Progenitor cell of endocrine pancreas (in vitro differentiated cells): Measurements from ENCODE around the gene FASN. TPM values are rescaled to one million over a fixed set of nuclear protein-coding genes. Genes with fewer than 3 reads are reported as not detected.

ENCODE experiments used
- DNase-seq: peaks from one replicate; pipeline ENCODE4 v3.0.0; 2021; ENCODE audit warnings: low spot score; ENCODE audit not compliant: unreplicated experiment
- H3K27ac Mint-ChIP-seq: 2 replicates; pipeline ENCODE4 v1.8.0; 2021; ENCODE audit warnings: mild to moderate bottlenecking, moderate library complexity, mixed read lengths
- H3K27me3 Mint-ChIP-seq: 2 replicates; pipeline ENCODE4 v1.8.0; 2021; ENCODE audit warnings: mixed read lengths
- H3K36me3 Mint-ChIP-seq: 2 replicates; pipeline ENCODE4 v1.8.0; 2022; ENCODE audit warnings: mixed read lengths; ENCODE audit not compliant: insufficient read depth
- H3K4me1 Mint-ChIP-seq: 2 replicates; pipeline ENCODE4 v1.8.0; 2021; ENCODE audit warnings: low read depth, mixed read lengths
- H3K4me3 Mint-ChIP-seq: 2 replicates; pipeline ENCODE4 v1.8.0; 2021; ENCODE audit warnings: low read depth, mild to moderate bottlenecking, moderate library complexity, mixed read lengths
- H3K9me3 Mint-ChIP-seq: 2 replicates; pipeline ENCODE4 v1.8.0; 2021; ENCODE audit warnings: low read depth, mixed read lengths
- total RNA-seq: library from RNA; stranded (reverse); gene quantifications from 2 replicates; pipeline ENCODE4 v1.2.1, GENCODE V29; 2021
- TF ChIP-seq, protein P1 (sequence below): fragments of 200-600 bp; sonication (generic); IDR thresholded peaks from one replicate; pipeline ENCODE4 v1.5.0; 2021; ENCODE audit warnings: antibody characterized with exemption, mild to moderate bottlenecking; ENCODE audit not compliant: unreplicated experiment

FASN gene
- total RNA-seq, 1 donor from 2014 or later = 308 TPM

GRCh38 chr17:82053556-82054263 is 44.3 kb downstream of the FASN start:
- Mint-ChIP-seq H3K4me1 (peaks cover 9% of the 10 kb centered on the region), H3K27ac (no peak overlapping the region), H3K27me3 (no peaks in the 10 kb centered on the region), H3K36me3 (no peaks in the 10 kb centered on the region), H3K9me3 (no peaks in the 10 kb centered on the region), H3K4me3 (peak overlapping the region; percentile 85)
- no peak for DNase-seq
- TF ChIP-seq, protein P1, sequence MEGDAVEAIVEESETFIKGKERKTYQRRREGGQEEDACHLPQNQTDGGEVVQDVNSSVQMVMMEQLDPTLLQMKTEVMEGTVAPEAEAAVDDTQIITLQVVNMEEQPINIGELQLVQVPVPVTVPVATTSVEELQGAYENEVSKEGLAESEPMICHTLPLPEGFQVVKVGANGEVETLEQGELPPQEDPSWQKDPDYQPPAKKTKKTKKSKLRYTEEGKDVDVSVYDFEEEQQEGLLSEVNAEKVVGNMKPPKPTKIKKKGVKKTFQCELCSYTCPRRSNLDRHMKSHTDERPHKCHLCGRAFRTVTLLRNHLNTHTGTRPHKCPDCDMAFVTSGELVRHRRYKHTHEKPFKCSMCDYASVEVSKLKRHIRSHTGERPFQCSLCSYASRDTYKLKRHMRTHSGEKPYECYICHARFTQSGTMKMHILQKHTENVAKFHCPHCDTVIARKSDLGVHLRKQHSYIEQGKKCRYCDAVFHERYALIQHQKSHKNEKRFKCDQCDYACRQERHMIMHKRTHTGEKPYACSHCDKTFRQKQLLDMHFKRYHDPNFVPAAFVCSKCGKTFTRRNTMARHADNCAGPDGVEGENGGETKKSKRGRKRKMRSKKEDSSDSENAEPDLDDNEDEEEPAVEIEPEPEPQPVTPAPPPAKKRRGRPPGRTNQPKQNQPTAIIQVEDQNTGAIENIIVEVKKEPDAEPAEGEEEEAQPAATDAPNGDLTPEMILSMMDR = no peak

DNA sequence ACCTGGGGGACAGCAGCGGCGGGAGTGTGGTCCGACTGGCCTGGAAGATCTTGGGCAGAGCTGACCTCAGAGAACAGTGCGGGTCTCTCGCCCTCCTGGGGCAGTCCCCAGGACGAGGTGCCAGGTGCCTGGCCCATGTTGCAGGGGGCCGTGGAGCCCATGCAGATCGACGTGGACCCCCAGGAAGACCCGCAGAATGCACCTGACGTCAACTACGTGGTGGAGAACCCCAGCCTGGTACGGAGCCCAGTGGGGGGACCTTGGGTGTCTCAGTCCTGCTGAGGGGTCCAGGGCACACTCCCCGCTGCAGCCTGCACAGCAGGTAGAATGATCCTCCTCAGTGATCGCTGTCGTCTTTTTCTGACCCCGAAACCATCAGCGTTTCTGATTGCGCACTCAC is 44.9 kb downstream of the FASN start:
- Mint-ChIP-seq H3K4me3 (peak overlapping the region; percentile 85), H3K4me1 (peaks cover 9% of the 10 kb centered on the region), H3K27ac (no peak overlapping the region), H3K36me3 (no peaks in the 10 kb centered on the region), H3K9me3 (no peaks in the 10 kb centered on the region), H3K27me3 (no peaks in the 10 kb centered on the region)
- DNase-seq = no peak
- TF ChIP-seq, protein P1 = no peak

DNA sequence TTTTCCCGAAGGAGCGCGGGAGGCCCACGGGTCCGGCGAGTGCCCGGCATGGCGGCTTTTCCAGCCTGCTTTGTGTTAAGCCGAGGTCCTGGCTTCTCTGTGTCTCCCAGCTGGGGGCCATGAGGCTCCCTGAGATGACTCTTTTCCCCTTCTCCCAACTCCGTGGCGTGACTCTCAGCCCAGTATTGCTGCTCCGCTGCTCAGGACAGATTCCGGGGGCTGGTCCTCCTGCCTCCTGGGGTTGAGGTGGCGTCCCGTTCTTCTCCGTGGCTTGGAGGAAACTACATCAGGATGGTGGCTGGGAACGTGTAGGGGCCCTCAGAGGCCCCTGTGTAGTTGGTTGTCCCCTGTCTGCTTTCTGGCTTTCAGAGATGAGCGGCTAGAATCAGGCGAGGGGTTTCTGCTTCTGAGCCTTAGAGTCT is 45.4 kb downstream of the FASN start:
- Mint-ChIP-seq H3K9me3 (no peaks in the 10 kb centered on the region), H3K4me1 (peaks cover 9% of the 10 kb centered on the region)

DNA sequence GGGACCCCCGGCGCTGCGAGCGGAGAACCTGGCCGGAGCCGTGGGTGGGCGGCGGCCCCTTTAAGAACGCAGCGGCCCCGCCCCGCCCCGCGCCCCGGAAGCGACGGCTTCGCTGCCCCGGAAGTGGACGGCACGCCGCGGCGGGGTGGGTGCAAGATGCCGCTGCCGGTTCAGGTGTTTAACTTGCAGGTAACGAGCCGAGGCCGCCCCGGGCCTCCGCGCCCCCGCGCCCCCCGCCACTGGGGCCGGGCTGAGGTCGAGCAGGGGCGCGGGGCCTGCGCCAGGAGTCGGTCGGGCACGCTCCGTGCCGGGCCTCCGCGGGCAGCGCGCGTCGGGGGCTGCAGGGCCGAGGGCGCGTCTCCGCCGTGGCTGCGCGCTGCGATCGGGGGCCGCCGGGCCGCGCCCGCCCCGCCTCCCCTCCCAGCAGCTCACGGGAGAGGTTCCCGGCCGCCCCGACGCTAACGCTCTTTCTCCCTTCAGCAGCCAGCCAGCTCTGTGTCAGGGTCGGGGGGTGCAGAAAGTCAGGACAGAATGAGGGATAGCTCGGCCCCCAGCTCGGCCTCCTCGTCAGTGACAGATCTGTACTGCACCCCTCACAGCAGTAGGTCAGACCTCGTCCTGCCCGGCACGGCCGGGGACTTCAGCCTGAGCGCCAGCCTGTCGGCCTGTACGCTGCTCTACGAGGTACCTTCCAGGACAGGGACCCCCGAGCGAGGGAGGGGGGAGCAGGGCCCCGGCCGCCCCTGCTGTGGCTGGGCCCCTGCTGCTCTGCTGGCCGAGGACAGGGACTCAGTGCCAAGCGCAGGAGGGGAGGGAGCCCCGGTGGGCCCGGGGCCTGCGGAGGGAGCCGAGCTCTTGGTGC is 46.0 kb downstream of the FASN start, which contains the start of the genes GPS1 and RFNG:
Gene GPS1, plus strand, starts transcription at position 123 of the 862 bp plus-strand sequence. Its CDS starts 34 bp downstream, at position 157.
Gene RFNG, minus strand, starts transcription at position 36 of the 862 bp plus-strand sequence. CDS start 45 bp downstream, outside the sequence.
- TF ChIP-seq, protein P1 = no peak
- peak within 1 kb of the TSS; percentile 91 for H3K27ac Mint-ChIP-seq
- no peaks in the 10 kb centered on the region for H3K27me3 Mint-ChIP-seq
- peaks cover 9% of the 10 kb centered on the region for H3K4me1 Mint-ChIP-seq
- H3K4me3 Mint-ChIP-seq = peak within 1 kb of the TSS; percentile 88
- peaks cover 7% of the 10 kb centered on the region for H3K36me3 Mint-ChIP-seq
- no peaks in the 10 kb centered on the region for H3K9me3 Mint-ChIP-seq
- DNase-seq = peak; percentile 67

More for the DNA sequence above, 45.4 kb downstream of the FASN start:
- H3K27ac Mint-ChIP-seq = peak overlapping the region; percentile 62
- H3K36me3 Mint-ChIP-seq = peaks cover 1% of the 10 kb centered on the region
- H3K4me3 Mint-ChIP-seq = peak overlapping the region; percentile 85
- H3K27me3 Mint-ChIP-seq = no peaks in the 10 kb centered on the region
- TF ChIP-seq, protein P1 = no peak
- no peak for DNase-seq
